ENCODE results near the gene GRID1. TPM values are rescaled to one million over a fixed set of nuclear protein-coding genes. Genes with fewer than 3 reads are reported as not detected.

Gene GRID1
- total RNA-seq, 1 experiment from 2014 or later: 0.37 TPM

DNA sequence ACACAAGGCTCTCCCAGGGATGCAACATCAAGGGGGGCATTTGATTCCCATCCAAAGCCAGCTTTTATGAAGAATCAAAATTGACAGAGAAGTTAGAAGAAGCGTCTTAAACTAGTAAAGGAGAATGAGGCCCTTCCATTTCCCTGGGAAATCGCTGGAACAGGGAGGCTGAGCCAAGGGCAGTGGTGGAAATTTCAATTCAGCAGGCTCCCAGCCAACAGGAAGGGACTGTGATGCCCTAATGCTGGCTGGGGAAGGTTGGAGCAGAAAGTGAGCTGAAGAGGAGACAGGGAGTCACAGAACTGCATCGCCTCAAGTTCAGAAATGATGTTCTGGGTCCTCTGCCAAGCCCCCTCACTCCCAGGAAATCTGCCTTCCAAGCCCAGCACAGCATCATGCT lies 517.3 kb downstream of the GRID1 start:
- no peaks in the 10 kb centered on the region for H3K27me3 Mint-ChIP-seq (ENCODE audit: low read depth)
- H3K36me3 Mint-ChIP-seq: no peaks in the 10 kb centered on the region
- CTCF ChIA-PET: no interaction called here
- POLR2A ChIA-PET: no interaction called here
- no peak overlapping the region for H3K27ac Mint-ChIP-seq
- DNase-seq (ENCODE audit: low spot score) (no peak), ATAC-seq (no peak)
- no peak overlapping the region for H3K4me3 Mint-ChIP-seq
- no peak for TF ChIP-seq FOXK1 (CRISPR knock-in tag; IDR thresholded peaks at IDR 0.05)
- no peak for TF ChIP-seq TCF7 (CRISPR knock-in tag; IDR thresholded peaks at IDR 0.05; ENCODE audit: low read depth)
- no peak for TF ChIP-seq HMGA2 (CRISPR knock-in tag; IDR thresholded peaks at IDR 0.05)
- TF ChIP-seq, protein P1, sequence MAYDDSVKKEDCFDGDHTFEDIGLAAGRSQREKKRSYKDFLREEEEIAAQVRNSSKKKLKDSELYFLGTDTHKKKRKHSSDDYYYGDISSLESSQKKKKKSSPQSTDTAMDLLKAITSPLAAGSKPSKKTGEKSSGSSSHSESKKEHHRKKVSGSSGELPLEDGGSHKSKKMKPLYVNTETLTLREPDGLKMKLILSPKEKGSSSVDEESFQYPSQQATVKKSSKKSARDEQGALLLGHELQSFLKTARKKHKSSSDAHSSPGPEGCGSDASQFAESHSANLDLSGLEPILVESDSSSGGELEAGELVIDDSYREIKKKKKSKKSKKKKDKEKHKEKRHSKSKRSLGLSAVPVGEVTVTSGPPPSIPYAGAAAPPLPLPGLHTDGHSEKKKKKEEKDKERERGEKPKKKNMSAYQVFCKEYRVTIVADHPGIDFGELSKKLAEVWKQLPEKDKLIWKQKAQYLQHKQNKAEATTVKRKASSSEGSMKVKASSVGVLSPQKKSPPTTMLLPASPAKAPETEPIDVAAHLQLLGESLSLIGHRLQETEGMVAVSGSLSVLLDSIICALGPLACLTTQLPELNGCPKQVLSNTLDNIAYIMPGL (CRISPR knock-in tag; IDR thresholded peaks at IDR 0.05): no peak
- TF ChIP-seq, protein P2, sequence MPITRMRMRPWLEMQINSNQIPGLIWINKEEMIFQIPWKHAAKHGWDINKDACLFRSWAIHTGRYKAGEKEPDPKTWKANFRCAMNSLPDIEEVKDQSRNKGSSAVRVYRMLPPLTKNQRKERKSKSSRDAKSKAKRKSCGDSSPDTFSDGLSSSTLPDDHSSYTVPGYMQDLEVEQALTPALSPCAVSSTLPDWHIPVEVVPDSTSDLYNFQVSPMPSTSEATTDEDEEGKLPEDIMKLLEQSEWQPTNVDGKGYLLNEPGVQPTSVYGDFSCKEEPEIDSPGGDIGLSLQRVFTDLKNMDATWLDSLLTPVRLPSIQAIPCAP (CRISPR knock-in tag; IDR thresholded peaks at IDR 0.05): no peak
- TF ChIP-seq, protein P3, sequence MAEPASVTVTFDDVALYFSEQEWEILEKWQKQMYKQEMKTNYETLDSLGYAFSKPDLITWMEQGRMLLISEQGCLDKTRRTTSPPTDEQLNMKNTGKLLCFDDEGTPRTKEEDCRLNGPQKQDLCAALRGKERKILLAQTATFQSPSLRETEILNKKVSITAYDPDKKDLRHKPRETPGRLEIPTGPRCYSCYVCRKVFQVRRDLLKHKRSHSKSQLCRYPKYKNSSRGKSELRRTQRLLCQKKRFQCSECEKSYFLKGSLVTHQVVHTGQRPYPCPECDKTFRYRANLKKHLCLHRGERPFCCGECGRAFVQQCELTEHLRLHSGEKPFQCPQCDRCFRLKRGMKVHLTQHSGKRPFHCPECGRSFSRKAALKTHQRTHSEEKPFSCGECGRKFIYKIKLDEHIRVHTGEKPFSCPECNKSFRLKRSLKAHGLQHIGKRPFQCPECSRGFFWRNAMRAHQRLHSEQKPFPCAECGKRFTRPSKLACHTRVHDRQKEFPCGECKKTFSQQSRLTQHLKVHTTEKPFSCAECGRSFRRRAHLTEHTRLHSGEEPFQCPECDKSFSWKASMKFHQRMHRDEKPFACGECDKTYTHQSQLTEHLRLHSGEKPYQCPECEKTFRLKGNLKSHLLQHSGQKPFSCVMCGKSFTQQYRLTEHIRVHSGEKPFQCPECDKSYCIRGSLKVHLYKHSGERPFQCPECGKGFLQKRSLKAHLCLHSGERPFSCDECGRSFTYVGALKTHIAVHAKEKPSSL (CRISPR knock-in tag; conservative IDR thresholded peaks at IDR 0.05): no peak
- no peak for TF ChIP-seq MXD4 (CRISPR knock-in tag; IDR thresholded peaks at IDR 0.05; ENCODE audit: borderline replicate concordance)
- no peak for TF ChIP-seq ATF1 (CRISPR knock-in tag; IDR thresholded peaks at IDR 0.05)
- TF ChIP-seq SP1 (CRISPR knock-in tag; conservative IDR thresholded peaks at IDR 0.05): no peak
- TF ChIP-seq FOXJ3 (CRISPR knock-in tag; IDR thresholded peaks at IDR 0.05; ENCODE audit: borderline replicate concordance): no peak
- no peak for TF ChIP-seq CBFB (CRISPR knock-in tag; IDR thresholded peaks at IDR 0.05; ENCODE audit: low read depth)
- TF ChIP-seq, protein P4, sequence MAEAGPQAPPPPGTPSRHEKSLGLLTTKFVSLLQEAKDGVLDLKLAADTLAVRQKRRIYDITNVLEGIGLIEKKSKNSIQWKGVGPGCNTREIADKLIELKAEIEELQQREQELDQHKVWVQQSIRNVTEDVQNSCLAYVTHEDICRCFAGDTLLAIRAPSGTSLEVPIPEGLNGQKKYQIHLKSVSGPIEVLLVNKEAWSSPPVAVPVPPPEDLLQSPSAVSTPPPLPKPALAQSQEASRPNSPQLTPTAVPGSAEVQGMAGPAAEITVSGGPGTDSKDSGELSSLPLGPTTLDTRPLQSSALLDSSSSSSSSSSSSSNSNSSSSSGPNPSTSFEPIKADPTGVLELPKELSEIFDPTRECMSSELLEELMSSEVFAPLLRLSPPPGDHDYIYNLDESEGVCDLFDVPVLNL (CRISPR knock-in tag; IDR thresholded peaks at IDR 0.05; ENCODE audit: borderline replicate concordance, low read depth): no peak
- TF ChIP-seq, protein P5, sequence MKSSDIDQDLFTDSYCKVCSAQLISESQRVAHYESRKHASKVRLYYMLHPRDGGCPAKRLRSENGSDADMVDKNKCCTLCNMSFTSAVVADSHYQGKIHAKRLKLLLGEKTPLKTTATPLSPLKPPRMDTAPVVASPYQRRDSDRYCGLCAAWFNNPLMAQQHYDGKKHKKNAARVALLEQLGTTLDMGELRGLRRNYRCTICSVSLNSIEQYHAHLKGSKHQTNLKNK (CRISPR knock-in tag; IDR thresholded peaks at IDR 0.05): no peak
- H3K9me3 Mint-ChIP-seq: peaks cover 18% of the 10 kb centered on the region
- H3K4me1 Mint-ChIP-seq: no peaks in the 10 kb centered on the region; the same call in 1 of the 2 replicates

DNA sequence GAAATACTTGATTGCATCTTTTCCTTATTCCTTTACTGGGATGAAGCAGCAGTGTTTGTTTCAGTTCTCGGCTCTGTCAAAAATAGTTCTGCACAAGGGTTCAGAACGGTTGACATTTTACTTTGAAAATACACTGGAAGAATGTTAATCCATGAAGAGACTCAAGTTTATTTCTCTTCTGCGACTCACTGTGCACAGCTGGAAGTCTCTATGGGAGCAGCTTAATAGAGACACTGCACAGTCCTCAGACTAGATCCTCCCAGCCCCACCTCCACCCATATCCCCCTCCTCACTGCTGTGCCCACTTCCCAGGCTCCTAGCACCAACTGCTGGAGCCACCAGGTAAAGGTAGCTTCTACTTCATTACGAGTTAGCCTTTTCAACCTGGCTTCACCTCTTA lies 517.8 kb downstream of the GRID1 start:
- peaks cover 18% of the 10 kb centered on the region for H3K9me3 Mint-ChIP-seq
- no peak overlapping the region for H3K4me3 Mint-ChIP-seq
- ChIA-PET POLR2A (no interaction called here), CTCF (no interaction called here)
- H3K36me3 Mint-ChIP-seq: no peaks in the 10 kb centered on the region
- H3K27ac Mint-ChIP-seq: no peak overlapping the region
- no peaks in the 10 kb centered on the region; the same call in 1 of the 2 replicates for H3K4me1 Mint-ChIP-seq
- no peak for DNase-seq (ENCODE audit: low spot score)
- H3K27me3 Mint-ChIP-seq (ENCODE audit: low read depth): no peaks in the 10 kb centered on the region
- ATAC-seq: peak; percentile 38; the same call in 1 of the 2 replicates
- TF ChIP-seq, protein P6, sequence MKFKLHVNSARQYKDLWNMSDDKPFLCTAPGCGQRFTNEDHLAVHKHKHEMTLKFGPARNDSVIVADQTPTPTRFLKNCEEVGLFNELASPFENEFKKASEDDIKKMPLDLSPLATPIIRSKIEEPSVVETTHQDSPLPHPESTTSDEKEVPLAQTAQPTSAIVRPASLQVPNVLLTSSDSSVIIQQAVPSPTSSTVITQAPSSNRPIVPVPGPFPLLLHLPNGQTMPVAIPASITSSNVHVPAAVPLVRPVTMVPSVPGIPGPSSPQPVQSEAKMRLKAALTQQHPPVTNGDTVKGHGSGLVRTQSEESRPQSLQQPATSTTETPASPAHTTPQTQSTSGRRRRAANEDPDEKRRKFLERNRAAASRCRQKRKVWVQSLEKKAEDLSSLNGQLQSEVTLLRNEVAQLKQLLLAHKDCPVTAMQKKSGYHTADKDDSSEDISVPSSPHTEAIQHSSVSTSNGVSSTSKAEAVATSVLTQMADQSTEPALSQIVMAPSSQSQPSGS (CRISPR knock-in tag; IDR thresholded peaks at IDR 0.05; ENCODE audit: borderline replicate concordance, low read depth): no peak
- TF ChIP-seq TEAD1 (CRISPR knock-in tag; IDR thresholded peaks at IDR 0.05) (no peak), ZBTB21 (CRISPR knock-in tag; IDR thresholded peaks at IDR 0.05; ENCODE audit: borderline replicate concordance) (no peak), IRF2 (CRISPR knock-in tag; IDR thresholded peaks at IDR 0.05; ENCODE audit: borderline replicate concordance, low read depth) (no peak), JUN (CRISPR knock-in tag; IDR thresholded peaks at IDR 0.05) (no peak), PRRX2 (CRISPR knock-in tag; IDR thresholded peaks at IDR 0.05) (no peak), NR3C1 (CRISPR knock-in tag; conservative IDR thresholded peaks at IDR 0.05; ENCODE audit: low read depth) (no peak), NFE2L1 (CRISPR knock-in tag; IDR thresholded peaks at IDR 0.05) (no peak)
- TF ChIP-seq, protein P7, sequence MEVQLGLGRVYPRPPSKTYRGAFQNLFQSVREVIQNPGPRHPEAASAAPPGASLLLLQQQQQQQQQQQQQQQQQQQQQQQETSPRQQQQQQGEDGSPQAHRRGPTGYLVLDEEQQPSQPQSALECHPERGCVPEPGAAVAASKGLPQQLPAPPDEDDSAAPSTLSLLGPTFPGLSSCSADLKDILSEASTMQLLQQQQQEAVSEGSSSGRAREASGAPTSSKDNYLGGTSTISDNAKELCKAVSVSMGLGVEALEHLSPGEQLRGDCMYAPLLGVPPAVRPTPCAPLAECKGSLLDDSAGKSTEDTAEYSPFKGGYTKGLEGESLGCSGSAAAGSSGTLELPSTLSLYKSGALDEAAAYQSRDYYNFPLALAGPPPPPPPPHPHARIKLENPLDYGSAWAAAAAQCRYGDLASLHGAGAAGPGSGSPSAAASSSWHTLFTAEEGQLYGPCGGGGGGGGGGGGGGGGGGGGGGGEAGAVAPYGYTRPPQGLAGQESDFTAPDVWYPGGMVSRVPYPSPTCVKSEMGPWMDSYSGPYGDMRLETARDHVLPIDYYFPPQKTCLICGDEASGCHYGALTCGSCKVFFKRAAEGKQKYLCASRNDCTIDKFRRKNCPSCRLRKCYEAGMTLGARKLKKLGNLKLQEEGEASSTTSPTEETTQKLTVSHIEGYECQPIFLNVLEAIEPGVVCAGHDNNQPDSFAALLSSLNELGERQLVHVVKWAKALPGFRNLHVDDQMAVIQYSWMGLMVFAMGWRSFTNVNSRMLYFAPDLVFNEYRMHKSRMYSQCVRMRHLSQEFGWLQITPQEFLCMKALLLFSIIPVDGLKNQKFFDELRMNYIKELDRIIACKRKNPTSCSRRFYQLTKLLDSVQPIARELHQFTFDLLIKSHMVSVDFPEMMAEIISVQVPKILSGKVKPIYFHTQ (CRISPR knock-in tag; IDR thresholded peaks at IDR 0.05): no peak
- TF ChIP-seq, protein P8, sequence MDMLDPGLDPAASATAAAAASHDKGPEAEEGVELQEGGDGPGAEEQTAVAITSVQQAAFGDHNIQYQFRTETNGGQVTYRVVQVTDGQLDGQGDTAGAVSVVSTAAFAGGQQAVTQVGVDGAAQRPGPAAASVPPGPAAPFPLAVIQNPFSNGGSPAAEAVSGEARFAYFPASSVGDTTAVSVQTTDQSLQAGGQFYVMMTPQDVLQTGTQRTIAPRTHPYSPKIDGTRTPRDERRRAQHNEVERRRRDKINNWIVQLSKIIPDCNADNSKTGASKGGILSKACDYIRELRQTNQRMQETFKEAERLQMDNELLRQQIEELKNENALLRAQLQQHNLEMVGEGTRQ (CRISPR knock-in tag; IDR thresholded peaks at IDR 0.05): no peak
- TF ChIP-seq, protein P9, sequence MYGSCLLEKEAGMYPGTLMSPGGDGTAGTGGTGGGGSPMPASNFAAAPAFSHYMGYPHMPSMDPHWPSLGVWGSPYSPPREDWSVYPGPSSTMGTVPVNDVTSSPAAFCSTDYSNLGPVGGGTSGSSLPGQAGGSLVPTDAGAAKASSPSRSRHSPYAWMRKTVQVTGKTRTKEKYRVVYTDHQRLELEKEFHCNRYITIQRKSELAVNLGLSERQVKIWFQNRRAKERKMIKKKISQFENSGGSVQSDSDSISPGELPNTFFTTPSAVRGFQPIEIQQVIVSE (CRISPR knock-in tag; IDR thresholded peaks at IDR 0.05; ENCODE audit: borderline replicate concordance): no peak

Measured in WTC11 (cell line).